Common myeloid progenitor, CD34-positive (primary cell): ENCODE data around the gene PACRG.

Experiments
- CTCF ChIA-PET: fragments of 350-600 bp; sonication (Branson Sonifier 250); formaldehyde crosslinking; loops from one replicate; lab custom pipeline; 2021; ENCODE audit warnings: antibody characterized with exemption; lab: Charles Lee
- POLR2A ChIA-PET: fragments of 350-600 bp; sonication (Branson Sonifier 250); formaldehyde crosslinking; loops from one replicate; lab custom pipeline; 2021; ENCODE audit warnings: antibody characterized with exemption; lab: Charles Lee
- DNase-seq, 3 donors: peaks; one replicate each; pipeline versions ENCODE4 v3.0.0 to v3.0.0-alpha.2; 2013
- H3K27ac ChIP-seq, 2 experiments: 1 replicate in 1 of 2; 2 replicates in 1 of 2; pipeline ENCODE4 v1.7.0; 2013; ENCODE audit warnings: inconsistent platforms in 2 of 2, low read length in 2 of 2, mild to moderate bottlenecking in 2 of 2, low read depth in 1 of 2, moderate library complexity in 1 of 2; ENCODE audit not compliant: severe bottlenecking in 2 of 2, insufficient read depth in 1 of 2, poor library complexity in 1 of 2
- H3K27me3 ChIP-seq, 5 experiments: replicated peaks in 2 of 5; 1 replicate in 3 of 5; 2 replicates in 2 of 5; pipeline versions ENCODE4 v1.6.1 to v1.7.0; 2013; ENCODE audit warnings: low read length in 4 of 5, mild to moderate bottlenecking in 2 of 5, moderate library complexity in 2 of 5, inconsistent platforms in 1 of 5; ENCODE audit not compliant: insufficient read depth in 5 of 5, control insufficient read depth in 4 of 5
- H3K36me3 ChIP-seq, 4 experiments: 1 replicate in 2 of 4; 2 replicates in 2 of 4; pipeline versions ENCODE4 v1.6.1 to v1.7.0; 2013; ENCODE audit warnings: low read length in 3 of 4, control low read depth in 1 of 4, mild to moderate bottlenecking in 1 of 4; ENCODE audit not compliant: control insufficient read depth in 4 of 4, insufficient read depth in 4 of 4
- H3K4me1 ChIP-seq, 4 experiments: 1 replicate in 3 of 4; 2 replicates in 1 of 4; pipeline versions ENCODE4 v1.6.1 to v1.7.1; 2013; ENCODE audit warnings: low read length in 3 of 4, mild to moderate bottlenecking in 3 of 4, control low read depth in 1 of 4, inconsistent platforms in 1 of 4, moderate library complexity in 1 of 4; ENCODE audit not compliant: control insufficient read depth in 4 of 4, insufficient read depth in 4 of 4; ENCODE audit errors: control extremely low read depth in 1 of 4
- H3K4me3 ChIP-seq, 7 experiments: 1 replicate in 4 of 7; 2 replicates in 3 of 7; pipeline versions ENCODE4 v1.5.1 to v1.7.0; 2013; ENCODE audit warnings: mild to moderate bottlenecking in 7 of 7, low read length in 6 of 7, moderate library complexity in 6 of 7, inconsistent platforms in 2 of 7, low read depth in 2 of 7, control low read depth in 1 of 7; ENCODE audit not compliant: insufficient read depth in 4 of 7, control insufficient read depth in 1 of 7; ENCODE audit errors: extremely low read depth in 1 of 7
- H3K9me3 ChIP-seq, 5 experiments: 1 replicate in 4 of 5; 2 replicates in 1 of 5; pipeline versions ENCODE4 v1.6.1 to v1.7.1; 2013; ENCODE audit warnings: low read length in 4 of 5, mild to moderate bottlenecking in 2 of 5, inconsistent platforms in 1 of 5, low read depth in 1 of 5, moderate library complexity in 1 of 5; ENCODE audit not compliant: control insufficient read depth in 4 of 5, insufficient read depth in 2 of 5; ENCODE audit errors: control extremely low read depth in 1 of 5
- WGBS: methylation state at CpG from one replicate; pipeline ENCODE4 v1.1.5; 2013; ENCODE audit not compliant: insufficient coverage; 5-methylcytosine and 5-hydroxymethylcytosine counted together

The PACRG gene

DNA sequence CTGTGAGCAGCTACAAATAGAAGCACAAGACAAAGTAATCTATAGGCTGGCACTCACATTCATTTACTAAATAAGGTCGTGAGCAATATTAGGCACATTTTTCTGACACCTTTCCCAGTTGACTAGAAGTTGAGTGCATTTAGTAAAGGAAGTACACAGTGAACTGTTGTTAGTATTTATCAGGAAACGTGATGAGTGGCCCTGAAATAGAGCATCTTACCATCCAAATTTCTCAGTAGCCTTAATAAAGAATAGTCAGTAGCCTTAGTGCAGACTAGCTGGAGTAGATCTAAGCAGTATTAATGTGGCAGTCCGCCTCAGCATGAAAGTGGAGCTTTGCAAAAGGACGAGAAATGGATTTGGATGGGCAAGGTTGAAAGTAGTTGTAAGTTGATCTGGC is 481.2 kb downstream of the PACRG start:
- ChIA-PET CTCF (no interaction called here), POLR2A (no interaction called here)
- no peak for DNase-seq
- Histone ChIP-seq H3K27ac (no peak overlapping the region), H3K36me3 (no peaks in the 10 kb centered on the region), H3K4me1 (no peaks in the 10 kb centered on the region), H3K4me3 (no peak overlapping the region), H3K27me3 (peaks cover 0 to 2% (median 0%) of the 10 kb centered on the region in 5 experiments), H3K9me3 (peaks cover 6 to 11% (median 7%) of the 10 kb centered on the region in 5 experiments)
- WGBS: no CpG with 5 or more reads among the region's 4 CpGs

DNA sequence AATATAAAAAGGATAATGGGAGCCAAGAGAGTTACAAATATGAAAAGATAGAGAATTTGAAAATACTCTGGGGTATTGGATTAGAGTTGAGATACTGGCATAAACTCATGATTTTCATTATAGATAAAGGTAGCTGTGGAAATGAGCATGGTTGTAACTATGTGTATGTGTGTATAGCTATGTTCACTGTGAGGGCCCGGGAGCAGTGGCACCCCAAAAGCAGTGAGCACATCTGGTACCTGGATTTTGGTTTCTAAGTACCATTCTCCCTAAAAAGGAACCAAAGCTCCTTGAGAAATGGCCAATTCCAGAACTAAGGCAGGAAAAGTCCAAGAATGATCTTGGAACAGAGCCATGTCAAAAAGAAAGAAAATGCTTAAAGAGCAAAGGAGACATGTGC is 484.3 kb downstream of the PACRG start:
- DNase-seq: no peak
- H3K9me3 ChIP-seq: peaks cover 4 to 10% (median 7%) of the 10 kb centered on the region in 5 experiments
- whole genome bisulfite sequencing: 40% methylated on average over 1 of the region's 1 CpG
- no peaks in the 10 kb centered on the region for H3K36me3 ChIP-seq
- CTCF ChIA-PET: interaction anchor here (1.4 kb wide), 1 partner anchor 16 kb away, joined by 3 read pairs; no protein-coding TSS in a partner anchor
- no peaks in the 10 kb centered on the region for H3K27me3 ChIP-seq
- H3K27ac ChIP-seq: no peak overlapping the region
- POLR2A ChIA-PET: no interaction called here
- peaks cover 0 to 4% (median 0%) of the 10 kb centered on the region in 4 experiments for H3K4me1 ChIP-seq
- H3K4me3 ChIP-seq: no peak overlapping the region

DNA sequence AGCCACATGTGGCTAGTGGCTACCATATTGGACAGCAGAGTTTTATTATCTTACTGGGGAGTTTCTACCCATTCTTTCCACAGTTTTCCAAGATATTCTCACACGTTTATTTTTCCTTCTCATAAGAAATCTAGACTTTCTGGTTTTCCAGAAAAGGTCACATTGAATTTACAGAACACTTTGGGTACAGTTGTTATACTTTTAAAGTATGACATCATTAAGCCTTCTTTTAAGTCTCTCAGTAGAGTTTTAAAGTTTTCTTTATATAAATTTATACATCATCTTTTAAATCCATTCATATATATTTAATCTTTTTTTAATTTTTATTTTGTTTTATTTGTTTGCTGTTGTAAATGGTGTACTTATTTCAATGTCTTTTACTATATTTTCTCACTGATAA is 486.5 kb downstream of the PACRG start:
- H3K27me3 ChIP-seq: no peaks in the 10 kb centered on the region
- POLR2A ChIA-PET: no interaction called here

DNA sequence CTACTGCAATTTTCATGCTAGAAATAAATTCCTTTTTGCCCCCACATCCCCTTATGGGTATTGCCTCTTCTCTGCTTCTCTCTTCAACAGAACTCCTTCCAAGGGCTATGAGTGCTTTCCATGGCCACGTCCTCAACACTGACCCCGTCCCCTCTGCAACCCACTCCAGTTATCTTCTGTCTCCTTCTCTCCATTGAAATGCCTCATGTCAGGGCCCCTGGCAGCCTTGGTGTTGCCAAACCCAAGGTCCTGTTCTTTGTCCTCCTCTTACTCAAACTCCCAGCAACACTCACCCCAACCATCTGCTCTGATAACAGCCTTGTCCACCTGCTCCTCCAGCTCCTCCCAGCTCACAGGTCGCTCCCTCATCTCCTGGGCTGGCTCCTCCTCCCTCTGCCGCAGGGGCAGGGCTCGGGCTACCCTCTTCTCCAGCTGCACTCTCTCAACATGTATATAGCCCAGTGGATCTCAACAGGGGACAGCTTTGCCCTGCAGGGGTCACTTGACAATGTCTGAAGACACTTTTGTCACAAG is 490.7 kb downstream of the PACRG start:
- H3K9me3 ChIP-seq: no peaks in the 10 kb centered on the region
- WGBS: 96% methylated on average over 4 of the region's 5 CpGs
- ChIA-PET POLR2A (no interaction called here), CTCF (no interaction called here)
- H3K27me3 ChIP-seq: no peaks in the 10 kb centered on the region
- H3K36me3 ChIP-seq: no peaks in the 10 kb centered on the region
- H3K4me3 ChIP-seq: no peak overlapping the region
- DNase-seq: no peak
- H3K27ac ChIP-seq: no peak overlapping the region
- H3K4me1 ChIP-seq: peaks cover 0 to 4% (median 0%) of the 10 kb centered on the region in 4 experiments

More for the DNA sequence above, 486.5 kb downstream of the PACRG start:
- H3K27ac ChIP-seq: no peak overlapping the region
- peaks cover 0 to 4% (median 0%) of the 10 kb centered on the region in 4 experiments for H3K4me1 ChIP-seq
- H3K9me3 ChIP-seq: peaks cover 4 to 10% (median 7%) of the 10 kb centered on the region in 5 experiments
- H3K36me3 ChIP-seq: no peaks in the 10 kb centered on the region
- CTCF ChIA-PET: no interaction called here
- no peak for DNase-seq
- no CpG with 5 or more reads among the region's 1 CpG for WGBS
- no peak overlapping the region for H3K4me3 ChIP-seq

DNA sequence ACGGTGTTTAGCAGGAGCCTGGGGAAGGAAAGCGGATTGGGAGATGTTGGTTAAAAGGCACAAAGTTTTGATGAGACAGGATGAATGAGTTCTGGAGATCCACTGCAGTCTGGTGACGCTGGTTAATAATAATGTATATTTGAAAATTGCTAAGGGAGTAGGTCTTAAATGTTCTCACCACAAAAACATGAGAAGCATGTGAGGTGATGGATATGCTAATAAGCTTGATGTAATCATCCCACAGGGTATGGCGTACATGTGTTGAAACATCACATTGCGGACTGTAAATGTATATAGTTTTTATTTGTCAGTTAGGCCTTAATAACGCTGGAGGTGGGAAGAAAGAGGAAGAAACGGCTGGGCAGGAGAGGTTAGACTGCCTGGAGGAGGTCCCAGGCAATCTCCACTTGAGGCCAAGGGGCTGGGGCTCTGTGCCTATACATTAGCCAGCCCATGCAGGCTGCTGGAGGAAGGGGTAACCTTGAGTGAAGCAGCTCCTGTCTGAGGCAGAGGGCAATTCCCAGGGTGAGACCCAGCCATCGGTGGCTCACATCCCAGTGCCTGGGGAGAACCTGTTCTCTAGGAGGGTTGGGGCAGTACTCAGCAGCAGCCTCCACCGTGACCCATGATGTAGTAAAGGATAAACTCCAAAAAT is 498.5 kb downstream of the PACRG start:
- 94% methylated on average over 7 of the region's 9 CpGs for WGBS
- ChIA-PET POLR2A (no interaction called here), CTCF (no interaction called here)
- no peaks in the 10 kb centered on the region for H3K36me3 ChIP-seq
- H3K27me3 ChIP-seq: no peaks in the 10 kb centered on the region
- no peak overlapping the region for H3K4me3 ChIP-seq
- no peak overlapping the region for H3K27ac ChIP-seq
- no peaks in the 10 kb centered on the region for H3K4me1 ChIP-seq
- no peaks in the 10 kb centered on the region for H3K9me3 ChIP-seq
- no peak for DNase-seq

DNA sequence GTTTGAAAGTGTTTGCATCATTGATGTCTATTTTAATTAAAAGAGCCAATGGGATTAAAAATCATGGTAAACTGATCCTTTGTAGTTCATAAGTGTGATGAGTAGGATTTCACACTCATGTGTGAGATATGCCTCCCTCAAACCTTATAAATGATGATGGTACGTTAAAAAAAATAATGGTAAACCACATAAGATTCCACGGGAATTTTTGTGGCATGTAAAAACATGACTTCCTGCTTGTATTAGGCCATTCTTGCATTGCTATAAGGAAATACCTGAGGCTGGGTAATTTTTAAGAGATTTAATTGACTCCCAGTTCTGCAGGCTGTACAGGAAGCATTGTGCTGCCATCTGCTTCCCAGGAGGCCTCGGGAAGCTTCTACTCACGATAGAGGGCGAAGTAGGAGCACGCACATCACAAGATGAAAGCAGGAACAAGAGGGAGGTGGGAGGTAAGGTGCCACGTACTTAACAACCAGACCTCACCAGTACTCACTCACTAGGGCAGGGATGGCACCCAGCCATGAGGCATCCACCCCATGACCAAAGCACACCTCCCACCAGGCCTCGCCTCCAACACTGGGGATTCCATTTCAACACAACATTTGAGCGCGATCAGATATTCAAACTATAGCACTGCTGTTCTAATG is 499.2 kb downstream of the PACRG start:
- DNase-seq: no peak
- ChIA-PET POLR2A (no interaction called here), CTCF (no interaction called here)
- no peak overlapping the region for H3K27ac ChIP-seq
- whole genome bisulfite sequencing: 94% methylated on average over 4 of the region's 10 CpGs
- H3K36me3 ChIP-seq: no peaks in the 10 kb centered on the region
- no peaks in the 10 kb centered on the region for H3K9me3 ChIP-seq
- H3K4me3 ChIP-seq: no peak overlapping the region
- H3K27me3 ChIP-seq: no peaks in the 10 kb centered on the region
- no peaks in the 10 kb centered on the region for H3K4me1 ChIP-seq

DNA sequence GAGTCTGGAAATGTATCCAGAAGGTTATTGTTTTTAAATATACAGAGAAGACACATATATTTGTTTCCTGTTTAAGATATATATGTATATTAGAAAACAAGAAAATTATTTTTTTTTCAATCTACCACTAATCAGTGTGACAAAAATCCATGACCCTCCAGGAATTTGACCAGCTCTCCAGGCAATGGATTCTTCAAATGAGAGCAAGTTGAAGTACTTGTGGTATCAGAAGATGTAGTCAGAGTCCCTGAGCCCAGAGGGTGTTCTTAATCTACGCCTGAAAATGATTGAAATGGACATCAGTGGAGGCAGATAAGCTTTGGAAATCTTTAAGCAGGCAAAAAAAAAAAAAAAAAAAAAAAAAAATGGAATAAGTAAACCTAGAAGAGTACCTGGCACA is 500.3 kb downstream of the PACRG start:
- ChIA-PET CTCF (no interaction called here), POLR2A (no interaction called here)

More for the DNA sequence above, 500.3 kb downstream of the PACRG start:
- Histone ChIP-seq H3K9me3 (no peaks in the 10 kb centered on the region), H3K27ac (no peak overlapping the region), H3K4me3 (no peak overlapping the region), H3K27me3 (no peaks in the 10 kb centered on the region), H3K4me1 (no peaks in the 10 kb centered on the region), H3K36me3 (no peaks in the 10 kb centered on the region)
- DNase-seq: no peak
- no CpG with 5 or more reads among the region's 1 CpG for WGBS
